ENCODE measurements around the gene COL11A2.

COL11A2 gene

GRCh38 chr6:33167374-33168283 lies 24.6 kb downstream of the COL11A2 start:
- Histone ChIP-seq H3K36me3 (ENCODE audit: low read length) (no peaks in the 10 kb centered on the region), H3K4me2 (ENCODE audit: low read depth, low read length, poor library complexity, severe bottlenecking) (no peak overlapping the region), H3K9me2 (replicated peaks; ENCODE audit: insufficient read depth, low read length) (no peaks in the 10 kb centered on the region), H4K20me1 (ENCODE audit: low read depth, low read length) (no peaks in the 10 kb centered on the region), H2AFZ (ENCODE audit: low read depth, low read length, severe bottlenecking) (no peak overlapping the region), H3K4me3 (ENCODE audit: insufficient read depth, low read length, poor library complexity, severe bottlenecking) (no peak overlapping the region), H3F3A (ENCODE audit: insufficient read depth) (no peaks in the 10 kb centered on the region), H3K9ac (ENCODE audit: low read length) (no peak overlapping the region), H3K27me3 (ENCODE audit: low read length) (no peaks in the 10 kb centered on the region), H3K79me2 (ENCODE audit: insufficient read depth, low read length) (no peaks in the 10 kb centered on the region), H3K9me3 (ENCODE audit: insufficient read depth, low read length) (no peaks in the 10 kb centered on the region), H3K27ac (ENCODE audit: low read depth, low read length) (no peak overlapping the region)
- TF ChIP-seq EZH2phosphoT487 (conservative IDR thresholded peaks at IDR 0.05; ENCODE audit: low read length) = no peak
- TF ChIP-seq, protein P1, sequence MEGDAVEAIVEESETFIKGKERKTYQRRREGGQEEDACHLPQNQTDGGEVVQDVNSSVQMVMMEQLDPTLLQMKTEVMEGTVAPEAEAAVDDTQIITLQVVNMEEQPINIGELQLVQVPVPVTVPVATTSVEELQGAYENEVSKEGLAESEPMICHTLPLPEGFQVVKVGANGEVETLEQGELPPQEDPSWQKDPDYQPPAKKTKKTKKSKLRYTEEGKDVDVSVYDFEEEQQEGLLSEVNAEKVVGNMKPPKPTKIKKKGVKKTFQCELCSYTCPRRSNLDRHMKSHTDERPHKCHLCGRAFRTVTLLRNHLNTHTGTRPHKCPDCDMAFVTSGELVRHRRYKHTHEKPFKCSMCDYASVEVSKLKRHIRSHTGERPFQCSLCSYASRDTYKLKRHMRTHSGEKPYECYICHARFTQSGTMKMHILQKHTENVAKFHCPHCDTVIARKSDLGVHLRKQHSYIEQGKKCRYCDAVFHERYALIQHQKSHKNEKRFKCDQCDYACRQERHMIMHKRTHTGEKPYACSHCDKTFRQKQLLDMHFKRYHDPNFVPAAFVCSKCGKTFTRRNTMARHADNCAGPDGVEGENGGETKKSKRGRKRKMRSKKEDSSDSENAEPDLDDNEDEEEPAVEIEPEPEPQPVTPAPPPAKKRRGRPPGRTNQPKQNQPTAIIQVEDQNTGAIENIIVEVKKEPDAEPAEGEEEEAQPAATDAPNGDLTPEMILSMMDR (IDR thresholded peaks at IDR 0.05; ENCODE audit: insufficient read depth, low read length, poor library complexity, severe bottlenecking) = no peak

GRCh38 chr6:33166811-33167210 lies 25.5 kb downstream of the COL11A2 start:
- Histone ChIP-seq H3K36me3 (ENCODE audit: low read length) (no peaks in the 10 kb centered on the region), H2AFZ (ENCODE audit: low read depth, low read length, severe bottlenecking) (no peak overlapping the region), H3K79me2 (ENCODE audit: insufficient read depth, low read length) (no peaks in the 10 kb centered on the region), H3F3A (ENCODE audit: insufficient read depth) (no peaks in the 10 kb centered on the region), H3K4me3 (ENCODE audit: insufficient read depth, low read length, poor library complexity, severe bottlenecking) (no peak overlapping the region), H4K20me1 (ENCODE audit: low read depth, low read length) (no peaks in the 10 kb centered on the region), H3K9ac (ENCODE audit: low read length) (no peak overlapping the region), H3K27ac (ENCODE audit: low read depth, low read length) (no peak overlapping the region), H3K4me2 (ENCODE audit: low read depth, low read length, poor library complexity, severe bottlenecking) (no peak overlapping the region), H3K27me3 (ENCODE audit: low read length) (no peaks in the 10 kb centered on the region), H3K9me3 (ENCODE audit: insufficient read depth, low read length) (no peaks in the 10 kb centered on the region), H3K9me2 (replicated peaks; ENCODE audit: insufficient read depth, low read length) (no peaks in the 10 kb centered on the region)
- TF ChIP-seq, protein P1 (IDR thresholded peaks at IDR 0.05; ENCODE audit: insufficient read depth, low read length, poor library complexity, severe bottlenecking) = no peak
- TF ChIP-seq EZH2phosphoT487 (conservative IDR thresholded peaks at IDR 0.05; ENCODE audit: low read length) = no peak

DNA sequence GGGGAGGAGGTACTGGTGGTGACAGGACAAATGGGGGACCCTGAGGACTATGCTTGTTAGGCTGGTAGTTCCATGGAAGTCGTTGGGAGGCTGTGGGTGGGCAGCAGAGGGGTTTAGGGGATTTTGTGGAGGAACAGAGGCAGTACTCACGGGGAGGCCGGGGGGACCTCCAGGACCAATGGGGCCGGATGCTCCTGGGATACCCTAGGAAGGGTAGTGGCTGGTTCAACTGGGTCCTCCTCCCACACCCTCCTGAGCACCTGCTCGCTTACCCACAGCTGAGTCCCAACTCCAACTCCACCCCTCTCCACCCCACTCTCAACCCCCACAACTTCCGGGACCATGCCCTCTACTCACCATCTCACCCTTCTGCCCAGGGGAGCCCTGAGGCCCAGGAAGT lies 25.9 kb downstream of the COL11A2 start:
- H3K27me3 ChIP-seq (ENCODE audit: low read length) = no peaks in the 10 kb centered on the region
- no peak overlapping the region for H3K27ac ChIP-seq (ENCODE audit: low read depth, low read length)
- no peak overlapping the region for H3K4me2 ChIP-seq (ENCODE audit: low read depth, low read length, poor library complexity, severe bottlenecking)
- H3K79me2 ChIP-seq (ENCODE audit: insufficient read depth, low read length) = no peaks in the 10 kb centered on the region
- no peaks in the 10 kb centered on the region for H4K20me1 ChIP-seq (ENCODE audit: low read depth, low read length)
- no peak overlapping the region for H2AFZ ChIP-seq (ENCODE audit: low read depth, low read length, severe bottlenecking)
- no peak overlapping the region for H3K9ac ChIP-seq (ENCODE audit: low read length)
- TF ChIP-seq, protein P1 (IDR thresholded peaks at IDR 0.05; ENCODE audit: insufficient read depth, low read length, poor library complexity, severe bottlenecking) = no peak
- TF ChIP-seq EZH2phosphoT487 (conservative IDR thresholded peaks at IDR 0.05; ENCODE audit: low read length) = no peak
- no peaks in the 10 kb centered on the region for H3F3A ChIP-seq (ENCODE audit: insufficient read depth)
- H3K9me2 ChIP-seq (replicated peaks; ENCODE audit: insufficient read depth, low read length) = no peaks in the 10 kb centered on the region
- no peak overlapping the region for H3K4me3 ChIP-seq (ENCODE audit: insufficient read depth, low read length, poor library complexity, severe bottlenecking)
- H3K36me3 ChIP-seq (ENCODE audit: low read length) = no peaks in the 10 kb centered on the region
- no peaks in the 10 kb centered on the region for H3K9me3 ChIP-seq (ENCODE audit: insufficient read depth, low read length)

All from SU-DHL-6 (cell line).